Stomach (tissue), 9 donors: Measurements from ENCODE around the gene BRI3. TPM values are rescaled to one million over a fixed set of nuclear protein-coding genes. Genes with fewer than 3 reads are reported as not detected.

Experiments
- DNase-seq, 2 donors: peaks; one replicate each; pipeline versions ENCODE4 v3.0.0 to v3.0.0-alpha.2; 2013 to 2019
- H3K27ac ChIP-seq, 5 donors: fragments of 200-600 bp in 4 of 5; sonication (generic) in 4 of 5; one replicate each; pipeline ENCODE4 v1.5.1; 2013 to 2019; ENCODE audit warnings: mild to moderate bottlenecking in 1 of 5, moderate library complexity in 1 of 5
- H3K27me3 ChIP-seq, 3 donors: fragments of 200-600 bp; sonication (generic); one replicate each; pipeline ENCODE4 v1.5.1; 2017 to 2019; ENCODE audit warnings: mixed run types in 1 of 3
- H3K36me3 ChIP-seq, 4 donors: fragments of 200-600 bp; sonication (generic); 1 replicate in 3 of 4; 2 replicates in 1 of 4; pipeline ENCODE4 v1.5.1; 2016 to 2019
- H3K4me1 ChIP-seq, 4 donors: fragments of 200-600 bp; sonication (generic); one replicate each; pipeline ENCODE4 v1.5.1; 2016 to 2019
- H3K4me3 ChIP-seq, 4 donors: fragments of 200-600 bp; sonication (generic) in 3 of 4; one replicate each; pipeline ENCODE4 v1.5.1; 2016 to 2019; ENCODE audit warnings: mild to moderate bottlenecking in 1 of 4
- H3K9me3 ChIP-seq, 4 donors: fragments of 200-600 bp; sonication (generic); one replicate each; pipeline ENCODE4 v1.5.1; 2016 to 2019
- CTCF ChIP-seq, 7 experiments: fragments of 450-650 bp in 4 of 7; fragments of 200-600 bp in 3 of 7; sonication (generic) in 3 of 7; IDR thresholded peaks; one replicate each; pipeline ENCODE4 v1.5.1; 2016 to 2019; ENCODE audit warnings: antibody characterized with exemption in 7 of 7, control low read depth in 2 of 7, mild to moderate bottlenecking in 1 of 7
- EP300 ChIP-seq: sonication (generic); formaldehyde crosslinking; IDR thresholded peaks from one replicate; pipeline ENCODE4 v1.6.1; 2017; ENCODE audit warnings: antibody characterized with exemption
- POLR2A ChIP-seq, 4 donors: fragments of 450-650 bp; IDR thresholded peaks; one replicate each; pipeline ENCODE4 v1.6.1; 2016; ENCODE audit warnings: antibody characterized with exemption in 4 of 4, control low read depth in 2 of 4, mild to moderate bottlenecking in 1 of 4, moderate library complexity in 1 of 4
- POLR2AphosphoS5 ChIP-seq, 3 donors: sonication (generic); formaldehyde crosslinking; IDR thresholded peaks; one replicate each; pipeline ENCODE4 v1.6.1; 2016; ENCODE audit warnings: antibody characterized with exemption in 3 of 3
- WGBS, 5 donors: extraction: QIAGEN DNeasy Blood & Tissue Kit in 3 of 5; methylation state at CpG; one replicate each; pipeline versions ENCODE4 v1.1.5 to v1.1.7; 2013 to 2018; 5-methylcytosine and 5-hydroxymethylcytosine counted together
- intact Hi-C: fragments of 100-400 bp; cut with DNase I; formaldehyde crosslinking; loops from one replicate; pipeline ENCODE4 v1.15.1; 2023; ENCODE audit warnings: low total_unique reads
- polyA plus RNA-seq, 3 donors: library from polyadenylated mRNA; stranded (reverse); fragments of 200-250 nt; gene quantifications; one replicate each; pipeline ENCODE4 v1.2.3, GENCODE V29; 2013
- total RNA-seq, 5 donors: library from RNA; depleted of rRNA; stranded (reverse); fragments of >200 nt; gene quantifications; one replicate each; pipeline versions ENCODE4 v1.1.0 to v1.2.3, GENCODE V29; 2014 to 2016
- donor health status: healthy with polysubstance abuse.
- donor health status: Bipolar disorder and iron deficiency.
- donor health status: healthy.

Gene BRI3
- total and polyA plus RNA-seq, 8 donors: 25.9 to 411 (median 92.8) TPM; not detected in 1

- Histone ChIP-seq H3K36me3 (peaks cover 0 to 8% (median 0%) of the 10 kb centered on the region in 4 donors), H3K27ac (no peak overlapping the region), H3K4me3 (no peak overlapping the region), H3K27me3 (no peaks in the 10 kb centered on the region), H3K9me3 (peaks cover 0 to 5% (median 0%) of the 10 kb centered on the region in 4 donors), H3K4me1 (no peaks in the 10 kb centered on the region)
- intact Hi-C loops: no loop called here
- TF ChIP-seq POLR2A (IDR thresholded peaks at IDR 0.05) (no peak), POLR2AphosphoS5 (IDR thresholded peaks at IDR 0.05) (no peak), EP300 (no peak), CTCF (IDR thresholded peaks at IDR 0.05) (no peak)
- WGBS, 5 donors: 89 to 94% (median 92%) methylated on average over 8 of the region's 8 CpGs
- DNase-seq: no peak
Observed at GRCh38 chr7:98335411-98335977, 54.0 kb downstream of the BRI3 start.

- 95 to 98% (median 96%) methylated on average over 6 of the region's 6 CpGs for WGBS, 5 donors
- TF ChIP-seq EP300: no peak
- no peak for TF ChIP-seq POLR2A (IDR thresholded peaks at IDR 0.05)
- peaks cover 0 to 5% (median 0%) of the 10 kb centered on the region in 4 donors for H3K9me3 ChIP-seq
Observed at GRCh38 chr7:98338441-98338840, 57.0 kb downstream of the BRI3 start.

GRCh38 chr7:98339043-98339442, 57.6 kb downstream of the BRI3 start:
- peaks cover 0 to 8% (median 0%) of the 10 kb centered on the region in 4 donors for H3K36me3 ChIP-seq
- intact Hi-C loops: no loop called here
- H3K27me3 ChIP-seq: no peaks in the 10 kb centered on the region
- H3K4me1 ChIP-seq: peaks cover 0 to 5% (median 0%) of the 10 kb centered on the region in 4 donors
- peaks cover 0 to 5% (median 0%) of the 10 kb centered on the region in 4 donors for H3K9me3 ChIP-seq
- WGBS, 5 donors: 93 to 99% (median 97%) methylated on average over 3 of the region's 3 CpGs
- no peak overlapping the region for H3K27ac ChIP-seq
- TF ChIP-seq CTCF (IDR thresholded peaks at IDR 0.05): no peak
- TF ChIP-seq POLR2A (IDR thresholded peaks at IDR 0.05): no peak
- H3K4me3 ChIP-seq: no peak overlapping the region
- DNase-seq: no peak

More at GRCh38 chr7:98338441-98338840, 57.0 kb downstream of the BRI3 start:
- DNase-seq: no peak
- H3K4me1 ChIP-seq: peaks cover 0 to 5% (median 0%) of the 10 kb centered on the region in 4 donors
- no peak overlapping the region for H3K27ac ChIP-seq
- intact Hi-C loops: no loop called here
- H3K4me3 ChIP-seq: no peak overlapping the region
- peaks cover 0 to 8% (median 0%) of the 10 kb centered on the region in 4 donors for H3K36me3 ChIP-seq
- H3K27me3 ChIP-seq: no peaks in the 10 kb centered on the region

GRCh38 chr7:98341106-98341505, 59.6 kb downstream of the BRI3 start:
- H3K36me3 ChIP-seq: peaks cover 0 to 8% (median 0%) of the 10 kb centered on the region in 4 donors
- no peak overlapping the region for H3K27ac ChIP-seq
- WGBS, 5 donors: 68 to 74% (median 69%) methylated on average over 3 of the region's 3 CpGs
- H3K4me1 ChIP-seq: peaks cover 0 to 5% (median 0%) of the 10 kb centered on the region in 4 donors
- no peaks in the 10 kb centered on the region for H3K27me3 ChIP-seq
- no peak for DNase-seq
- no peak overlapping the region for H3K4me3 ChIP-seq
- peaks cover 0 to 5% (median 0%) of the 10 kb centered on the region in 4 donors for H3K9me3 ChIP-seq
- intact Hi-C loops: no loop called here
- no peak for TF ChIP-seq EP300
- no peak for TF ChIP-seq POLR2AphosphoS5 (IDR thresholded peaks at IDR 0.05)
- TF ChIP-seq POLR2A (IDR thresholded peaks at IDR 0.05): no peak
- no peak for TF ChIP-seq CTCF (IDR thresholded peaks at IDR 0.05)

Other genes starting within 250 kb of the BRI3 start
- gene LMTK2, start 174.8 kb upstream of the BRI3 start, total RNA-seq: 10 to 100 TPM; 18.2 to 42.6 (median 20.6) TPM
- gene LMTK2, start 174.8 kb upstream of the BRI3 start, polyA plus RNA-seq: 1 to 10 TPM; 1.4 to 3.6 (median 1.7) TPM
- gene BHLHA15, start 70.2 kb upstream of the BRI3 start, total RNA-seq: 100 to 1,000 TPM in 1 of 5 donors, 10 to 100 TPM in 1, 1 to 10 TPM in 1, not detected in 2; 6.4 to 108 (median 20.1) TPM
- gene BHLHA15, start 70.2 kb upstream of the BRI3 start, polyA plus RNA-seq: 10 to 100 TPM in 1 of 3 donors, 1 to 10 TPM in 2; 1.3 to 14.5 (median 8.1) TPM
- 10 to 100 TPM; 17.4 to 70.7 (median 35.6) TPM for gene TECPR1, start 29.5 kb upstream of the BRI3 start, total RNA-seq
- 10 to 100 TPM in 2 of 3 donors, 1 to 10 TPM in 1; 8.8 to 25.1 (median 11.2) TPM for gene TECPR1, start 29.5 kb upstream of the BRI3 start, polyA plus RNA-seq
- 10 to 100 TPM; 20.6 to 78.2 (median 62.9) TPM for gene BAIAP2L1, start 119.4 kb downstream of the BRI3 start, total RNA-seq
- 10 to 100 TPM; 26.1 to 46.9 (median 28.1) TPM for gene BAIAP2L1, start 119.4 kb downstream of the BRI3 start, polyA plus RNA-seq